ENCODE data around the gene PRKG1. TPM values are rescaled to one million over a fixed set of nuclear protein-coding genes. Genes with fewer than 3 reads are reported as not detected.

PRKG1 gene
- total RNA-seq, 1 experiment from 2014 or later, result 16.5 TPM

DNA sequence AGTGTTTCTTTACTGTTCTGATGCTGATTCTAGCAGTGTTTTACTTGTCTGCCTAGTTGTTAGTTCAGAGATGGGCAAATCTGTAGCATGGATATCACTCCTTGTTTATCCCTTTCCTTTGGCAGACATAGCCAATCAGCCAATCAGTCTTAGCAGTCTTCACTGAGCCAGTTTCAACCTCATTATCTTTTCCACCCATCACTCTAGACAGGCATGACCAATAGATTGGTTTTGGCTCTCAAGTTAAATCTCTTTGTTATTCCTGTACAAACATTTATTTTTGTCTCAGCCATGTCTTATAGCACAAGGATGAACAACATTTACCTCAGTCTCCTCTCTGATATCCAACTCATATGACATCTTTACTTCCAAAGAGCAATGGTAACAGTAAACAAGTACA is 109.5 kb downstream of the PRKG1 start:
- Mint-ChIP-seq H3K27ac (no peak overlapping the region), H3K4me1 (peaks cover 6% of the 10 kb centered on the region), H3K9me3 (no peaks in the 10 kb centered on the region), H3K27me3 (ENCODE audit: low read depth) (no peaks in the 10 kb centered on the region), H3K4me3 (no peak overlapping the region), H3K36me3 (no peaks in the 10 kb centered on the region)
- no peak for DNase-seq (ENCODE audit: low spot score)
- CTCF ChIA-PET, result interaction anchor here (0.5 kb wide), 1 partner anchor 88 kb away, joined by 3 read pairs; no protein-coding TSS in a partner anchor
- ATAC-seq, result no peak
- POLR2A ChIA-PET, result no interaction called here
- TF ChIP-seq, protein P1, sequence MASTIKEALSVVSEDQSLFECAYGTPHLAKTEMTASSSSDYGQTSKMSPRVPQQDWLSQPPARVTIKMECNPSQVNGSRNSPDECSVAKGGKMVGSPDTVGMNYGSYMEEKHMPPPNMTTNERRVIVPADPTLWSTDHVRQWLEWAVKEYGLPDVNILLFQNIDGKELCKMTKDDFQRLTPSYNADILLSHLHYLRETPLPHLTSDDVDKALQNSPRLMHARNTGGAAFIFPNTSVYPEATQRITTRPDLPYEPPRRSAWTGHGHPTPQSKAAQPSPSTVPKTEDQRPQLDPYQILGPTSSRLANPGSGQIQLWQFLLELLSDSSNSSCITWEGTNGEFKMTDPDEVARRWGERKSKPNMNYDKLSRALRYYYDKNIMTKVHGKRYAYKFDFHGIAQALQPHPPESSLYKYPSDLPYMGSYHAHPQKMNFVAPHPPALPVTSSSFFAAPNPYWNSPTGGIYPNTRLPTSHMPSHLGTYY (CRISPR knock-in tag; IDR thresholded peaks at IDR 0.05), result no peak
- TF ChIP-seq ESRRA (CRISPR knock-in tag; IDR thresholded peaks at IDR 0.05; ENCODE audit: borderline replicate concordance) (no peak), IRF2 (CRISPR knock-in tag; IDR thresholded peaks at IDR 0.05; ENCODE audit: borderline replicate concordance, low read depth) (no peak), SMAD3 (CRISPR knock-in tag; IDR thresholded peaks at IDR 0.05; ENCODE audit: borderline replicate concordance) (no peak), GABPB1 (CRISPR knock-in tag; IDR thresholded peaks at IDR 0.05) (no peak)
- TF ChIP-seq, protein P2, sequence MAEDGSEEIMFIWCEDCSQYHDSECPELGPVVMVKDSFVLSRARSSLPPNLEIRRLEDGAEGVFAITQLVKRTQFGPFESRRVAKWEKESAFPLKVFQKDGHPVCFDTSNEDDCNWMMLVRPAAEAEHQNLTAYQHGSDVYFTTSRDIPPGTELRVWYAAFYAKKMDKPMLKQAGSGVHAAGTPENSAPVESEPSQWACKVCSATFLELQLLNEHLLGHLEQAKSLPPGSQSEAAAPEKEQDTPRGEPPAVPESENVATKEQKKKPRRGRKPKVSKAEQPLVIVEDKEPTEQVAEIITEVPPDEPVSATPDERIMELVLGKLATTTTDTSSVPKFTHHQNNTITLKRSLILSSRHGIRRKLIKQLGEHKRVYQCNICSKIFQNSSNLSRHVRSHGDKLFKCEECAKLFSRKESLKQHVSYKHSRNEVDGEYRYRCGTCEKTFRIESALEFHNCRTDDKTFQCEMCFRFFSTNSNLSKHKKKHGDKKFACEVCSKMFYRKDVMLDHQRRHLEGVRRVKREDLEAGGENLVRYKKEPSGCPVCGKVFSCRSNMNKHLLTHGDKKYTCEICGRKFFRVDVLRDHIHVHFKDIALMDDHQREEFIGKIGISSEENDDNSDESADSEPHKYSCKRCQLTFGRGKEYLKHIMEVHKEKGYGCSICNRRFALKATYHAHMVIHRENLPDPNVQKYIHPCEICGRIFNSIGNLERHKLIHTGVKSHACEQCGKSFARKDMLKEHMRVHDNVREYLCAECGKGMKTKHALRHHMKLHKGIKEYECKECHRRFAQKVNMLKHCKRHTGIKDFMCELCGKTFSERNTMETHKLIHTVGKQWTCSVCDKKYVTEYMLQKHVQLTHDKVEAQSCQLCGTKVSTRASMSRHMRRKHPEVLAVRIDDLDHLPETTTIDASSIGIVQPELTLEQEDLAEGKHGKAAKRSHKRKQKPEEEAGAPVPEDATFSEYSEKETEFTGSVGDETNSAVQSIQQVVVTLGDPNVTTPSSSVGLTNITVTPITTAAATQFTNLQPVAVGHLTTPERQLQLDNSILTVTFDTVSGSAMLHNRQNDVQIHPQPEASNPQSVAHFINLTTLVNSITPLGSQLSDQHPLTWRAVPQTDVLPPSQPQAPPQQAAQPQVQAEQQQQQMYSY (CRISPR knock-in tag; IDR thresholded peaks at IDR 0.05), result no peak
- TF ChIP-seq, protein P3, sequence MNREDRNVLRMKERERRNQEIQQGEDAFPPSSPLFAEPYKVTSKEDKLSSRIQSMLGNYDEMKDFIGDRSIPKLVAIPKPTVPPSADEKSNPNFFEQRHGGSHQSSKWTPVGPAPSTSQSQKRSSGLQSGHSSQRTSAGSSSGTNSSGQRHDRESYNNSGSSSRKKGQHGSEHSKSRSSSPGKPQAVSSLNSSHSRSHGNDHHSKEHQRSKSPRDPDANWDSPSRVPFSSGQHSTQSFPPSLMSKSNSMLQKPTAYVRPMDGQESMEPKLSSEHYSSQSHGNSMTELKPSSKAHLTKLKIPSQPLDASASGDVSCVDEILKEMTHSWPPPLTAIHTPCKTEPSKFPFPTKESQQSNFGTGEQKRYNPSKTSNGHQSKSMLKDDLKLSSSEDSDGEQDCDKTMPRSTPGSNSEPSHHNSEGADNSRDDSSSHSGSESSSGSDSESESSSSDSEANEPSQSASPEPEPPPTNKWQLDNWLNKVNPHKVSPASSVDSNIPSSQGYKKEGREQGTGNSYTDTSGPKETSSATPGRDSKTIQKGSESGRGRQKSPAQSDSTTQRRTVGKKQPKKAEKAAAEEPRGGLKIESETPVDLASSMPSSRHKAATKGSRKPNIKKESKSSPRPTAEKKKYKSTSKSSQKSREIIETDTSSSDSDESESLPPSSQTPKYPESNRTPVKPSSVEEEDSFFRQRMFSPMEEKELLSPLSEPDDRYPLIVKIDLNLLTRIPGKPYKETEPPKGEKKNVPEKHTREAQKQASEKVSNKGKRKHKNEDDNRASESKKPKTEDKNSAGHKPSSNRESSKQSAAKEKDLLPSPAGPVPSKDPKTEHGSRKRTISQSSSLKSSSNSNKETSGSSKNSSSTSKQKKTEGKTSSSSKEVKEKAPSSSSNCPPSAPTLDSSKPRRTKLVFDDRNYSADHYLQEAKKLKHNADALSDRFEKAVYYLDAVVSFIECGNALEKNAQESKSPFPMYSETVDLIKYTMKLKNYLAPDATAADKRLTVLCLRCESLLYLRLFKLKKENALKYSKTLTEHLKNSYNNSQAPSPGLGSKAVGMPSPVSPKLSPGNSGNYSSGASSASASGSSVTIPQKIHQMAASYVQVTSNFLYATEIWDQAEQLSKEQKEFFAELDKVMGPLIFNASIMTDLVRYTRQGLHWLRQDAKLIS (CRISPR knock-in tag; IDR thresholded peaks at IDR 0.05; ENCODE audit: borderline replicate concordance), result no peak

DNA sequence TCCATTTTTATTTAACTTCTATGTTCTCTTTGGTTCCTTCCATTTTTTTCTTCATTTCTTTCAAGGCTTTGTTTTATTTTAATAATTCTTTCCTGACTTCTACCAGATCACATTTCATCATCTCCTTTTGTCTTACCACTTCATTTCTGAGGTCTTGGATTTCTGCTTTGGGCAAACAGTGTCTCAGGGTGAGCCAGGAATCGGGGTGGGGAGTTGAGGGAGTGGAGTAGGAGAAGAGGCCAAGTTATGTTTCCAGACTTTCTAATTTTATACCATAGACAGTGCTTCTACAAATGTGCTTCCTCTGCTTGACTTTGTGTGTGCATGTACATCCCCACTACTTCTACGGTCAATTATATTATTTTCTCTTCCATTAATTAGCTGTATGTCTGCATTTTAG is 112.1 kb downstream of the PRKG1 start:
- Mint-ChIP-seq H3K27ac (peak overlapping the region; percentile 21; the same call in 1 of the 2 replicates), H3K27me3 (ENCODE audit: low read depth) (no peaks in the 10 kb centered on the region), H3K4me3 (no peak overlapping the region), H3K9me3 (no peaks in the 10 kb centered on the region), H3K4me1 (peaks cover 6% of the 10 kb centered on the region), H3K36me3 (no peaks in the 10 kb centered on the region)
- DNase-seq (ENCODE audit: low spot score), result no peak
- no peak for ATAC-seq
- POLR2A ChIA-PET, result no interaction called here
- CTCF ChIA-PET, result no interaction called here
- no peak for TF ChIP-seq OVOL2 (CRISPR knock-in tag; IDR thresholded peaks at IDR 0.05; ENCODE audit: borderline replicate concordance)
- no peak for TF ChIP-seq CREM (CRISPR knock-in tag; IDR thresholded peaks at IDR 0.05)
- TF ChIP-seq, protein P4, sequence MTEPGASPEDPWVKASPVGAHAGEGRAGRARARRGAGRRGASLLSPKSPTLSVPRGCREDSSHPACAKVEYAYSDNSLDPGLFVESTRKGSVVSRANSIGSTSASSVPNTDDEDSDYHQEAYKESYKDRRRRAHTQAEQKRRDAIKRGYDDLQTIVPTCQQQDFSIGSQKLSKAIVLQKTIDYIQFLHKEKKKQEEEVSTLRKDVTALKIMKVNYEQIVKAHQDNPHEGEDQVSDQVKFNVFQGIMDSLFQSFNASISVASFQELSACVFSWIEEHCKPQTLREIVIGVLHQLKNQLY (CRISPR knock-in tag; IDR thresholded peaks at IDR 0.05), result no peak
- TF ChIP-seq, protein P5, sequence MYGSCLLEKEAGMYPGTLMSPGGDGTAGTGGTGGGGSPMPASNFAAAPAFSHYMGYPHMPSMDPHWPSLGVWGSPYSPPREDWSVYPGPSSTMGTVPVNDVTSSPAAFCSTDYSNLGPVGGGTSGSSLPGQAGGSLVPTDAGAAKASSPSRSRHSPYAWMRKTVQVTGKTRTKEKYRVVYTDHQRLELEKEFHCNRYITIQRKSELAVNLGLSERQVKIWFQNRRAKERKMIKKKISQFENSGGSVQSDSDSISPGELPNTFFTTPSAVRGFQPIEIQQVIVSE (CRISPR knock-in tag; IDR thresholded peaks at IDR 0.05; ENCODE audit: borderline replicate concordance), result no peak
- no peak for TF ChIP-seq SOX15 (CRISPR knock-in tag; IDR thresholded peaks at IDR 0.05)
- TF ChIP-seq, protein P2 (CRISPR knock-in tag; IDR thresholded peaks at IDR 0.05), result no peak
- no peak for TF ChIP-seq TEAD4 (CRISPR knock-in tag; IDR thresholded peaks at IDR 0.05)
- TF ChIP-seq, protein P6, sequence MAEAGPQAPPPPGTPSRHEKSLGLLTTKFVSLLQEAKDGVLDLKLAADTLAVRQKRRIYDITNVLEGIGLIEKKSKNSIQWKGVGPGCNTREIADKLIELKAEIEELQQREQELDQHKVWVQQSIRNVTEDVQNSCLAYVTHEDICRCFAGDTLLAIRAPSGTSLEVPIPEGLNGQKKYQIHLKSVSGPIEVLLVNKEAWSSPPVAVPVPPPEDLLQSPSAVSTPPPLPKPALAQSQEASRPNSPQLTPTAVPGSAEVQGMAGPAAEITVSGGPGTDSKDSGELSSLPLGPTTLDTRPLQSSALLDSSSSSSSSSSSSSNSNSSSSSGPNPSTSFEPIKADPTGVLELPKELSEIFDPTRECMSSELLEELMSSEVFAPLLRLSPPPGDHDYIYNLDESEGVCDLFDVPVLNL (CRISPR knock-in tag; IDR thresholded peaks at IDR 0.05; ENCODE audit: borderline replicate concordance, low read depth), result no peak
- no peak for TF ChIP-seq ESRRA (CRISPR knock-in tag; IDR thresholded peaks at IDR 0.05; ENCODE audit: borderline replicate concordance)
- TF ChIP-seq IRF2 (CRISPR knock-in tag; IDR thresholded peaks at IDR 0.05; ENCODE audit: borderline replicate concordance, low read depth), result no peak
- TF ChIP-seq, protein P7, sequence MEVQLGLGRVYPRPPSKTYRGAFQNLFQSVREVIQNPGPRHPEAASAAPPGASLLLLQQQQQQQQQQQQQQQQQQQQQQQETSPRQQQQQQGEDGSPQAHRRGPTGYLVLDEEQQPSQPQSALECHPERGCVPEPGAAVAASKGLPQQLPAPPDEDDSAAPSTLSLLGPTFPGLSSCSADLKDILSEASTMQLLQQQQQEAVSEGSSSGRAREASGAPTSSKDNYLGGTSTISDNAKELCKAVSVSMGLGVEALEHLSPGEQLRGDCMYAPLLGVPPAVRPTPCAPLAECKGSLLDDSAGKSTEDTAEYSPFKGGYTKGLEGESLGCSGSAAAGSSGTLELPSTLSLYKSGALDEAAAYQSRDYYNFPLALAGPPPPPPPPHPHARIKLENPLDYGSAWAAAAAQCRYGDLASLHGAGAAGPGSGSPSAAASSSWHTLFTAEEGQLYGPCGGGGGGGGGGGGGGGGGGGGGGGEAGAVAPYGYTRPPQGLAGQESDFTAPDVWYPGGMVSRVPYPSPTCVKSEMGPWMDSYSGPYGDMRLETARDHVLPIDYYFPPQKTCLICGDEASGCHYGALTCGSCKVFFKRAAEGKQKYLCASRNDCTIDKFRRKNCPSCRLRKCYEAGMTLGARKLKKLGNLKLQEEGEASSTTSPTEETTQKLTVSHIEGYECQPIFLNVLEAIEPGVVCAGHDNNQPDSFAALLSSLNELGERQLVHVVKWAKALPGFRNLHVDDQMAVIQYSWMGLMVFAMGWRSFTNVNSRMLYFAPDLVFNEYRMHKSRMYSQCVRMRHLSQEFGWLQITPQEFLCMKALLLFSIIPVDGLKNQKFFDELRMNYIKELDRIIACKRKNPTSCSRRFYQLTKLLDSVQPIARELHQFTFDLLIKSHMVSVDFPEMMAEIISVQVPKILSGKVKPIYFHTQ (CRISPR knock-in tag; IDR thresholded peaks at IDR 0.05), result no peak

Measured in WTC11 (cell line).